ENCODE measurements around the gene SCFD2. TPM values are rescaled to one million over a fixed set of nuclear protein-coding genes. Genes with fewer than 3 reads are reported as not detected.

SCFD2 gene
- total RNA-seq, 1 experiment from 2014 or later: 36.6 TPM

DNA sequence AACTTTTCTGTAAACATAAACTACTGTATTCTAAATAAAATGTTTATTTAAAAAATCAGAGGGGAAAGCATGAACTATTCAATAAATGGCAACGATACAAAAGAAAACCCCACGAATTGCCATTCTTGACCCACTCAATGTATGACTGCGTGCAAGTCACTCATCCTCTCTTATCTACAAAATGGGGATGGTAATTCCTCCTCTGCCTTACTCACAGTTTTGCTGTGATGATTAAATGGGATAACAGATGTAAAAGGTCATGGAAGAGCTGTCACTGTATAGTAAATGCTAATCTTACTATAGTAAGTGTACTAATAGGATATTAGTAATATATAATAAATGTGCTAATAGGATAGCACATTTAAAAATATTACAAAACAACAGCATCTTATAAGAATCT lies 173.4 kb downstream of the SCFD2 start:
- Histone ChIP-seq H3K9ac (ENCODE audit: low read length) (no peak overlapping the region), H3K36me3 (ENCODE audit: low read depth, low read length) (no peaks in the 10 kb centered on the region), H3K27me3 (ENCODE audit: low read length) (no peaks in the 10 kb centered on the region), H3K4me3 (ENCODE audit: low read length) (no peak overlapping the region), H3K9me3 (ENCODE audit: low read length) (no peaks in the 10 kb centered on the region), H3K9me2 (replicated peaks; ENCODE audit: low read length) (no peaks in the 10 kb centered on the region), H4K20me1 (ENCODE audit: low read length) (no peaks in the 10 kb centered on the region), H3K27ac (ENCODE audit: low read length) (no peak overlapping the region), H3K4me1 (ENCODE audit: insufficient read depth, low read length) (no peaks in the 10 kb centered on the region), H3K4me2 (ENCODE audit: low read length) (no peak overlapping the region), H3F3A (ENCODE audit: low read length, unreplicated experiment) (no peaks in the 10 kb centered on the region), H3K79me2 (ENCODE audit: low read length) (no peaks in the 10 kb centered on the region), H2AFZ (ENCODE audit: low read length) (no peak overlapping the region)
- no TSS peak for BruUV-seq (replicated peaks)
- ATAC-seq: no peak
- intact Hi-C loops (cut with micrococcal nuclease): loop anchor here (5.0 to 10.0 kb wide), 2 partner anchors 175 to 872 kb away; partner anchors contain the start of gene CHIC2
- ChIA-PET POLR2A (ENCODE audit: unreplicated experiment) (no interaction called here), CTCF (no interaction called here)
- DNase-seq: no peak
- TF ChIP-seq EZH2 (IDR thresholded peaks at IDR 0.05; ENCODE audit: low read length, unreplicated experiment) (no peak), EZH2phosphoT487 (IDR thresholded peaks at IDR 0.05; ENCODE audit: borderline replicate concordance, low read length) (no peak)
- TF ChIP-seq, protein P1, sequence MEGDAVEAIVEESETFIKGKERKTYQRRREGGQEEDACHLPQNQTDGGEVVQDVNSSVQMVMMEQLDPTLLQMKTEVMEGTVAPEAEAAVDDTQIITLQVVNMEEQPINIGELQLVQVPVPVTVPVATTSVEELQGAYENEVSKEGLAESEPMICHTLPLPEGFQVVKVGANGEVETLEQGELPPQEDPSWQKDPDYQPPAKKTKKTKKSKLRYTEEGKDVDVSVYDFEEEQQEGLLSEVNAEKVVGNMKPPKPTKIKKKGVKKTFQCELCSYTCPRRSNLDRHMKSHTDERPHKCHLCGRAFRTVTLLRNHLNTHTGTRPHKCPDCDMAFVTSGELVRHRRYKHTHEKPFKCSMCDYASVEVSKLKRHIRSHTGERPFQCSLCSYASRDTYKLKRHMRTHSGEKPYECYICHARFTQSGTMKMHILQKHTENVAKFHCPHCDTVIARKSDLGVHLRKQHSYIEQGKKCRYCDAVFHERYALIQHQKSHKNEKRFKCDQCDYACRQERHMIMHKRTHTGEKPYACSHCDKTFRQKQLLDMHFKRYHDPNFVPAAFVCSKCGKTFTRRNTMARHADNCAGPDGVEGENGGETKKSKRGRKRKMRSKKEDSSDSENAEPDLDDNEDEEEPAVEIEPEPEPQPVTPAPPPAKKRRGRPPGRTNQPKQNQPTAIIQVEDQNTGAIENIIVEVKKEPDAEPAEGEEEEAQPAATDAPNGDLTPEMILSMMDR (conservative IDR thresholded peaks at IDR 0.05; ENCODE audit: low read depth, low read length): no peak

DNA sequence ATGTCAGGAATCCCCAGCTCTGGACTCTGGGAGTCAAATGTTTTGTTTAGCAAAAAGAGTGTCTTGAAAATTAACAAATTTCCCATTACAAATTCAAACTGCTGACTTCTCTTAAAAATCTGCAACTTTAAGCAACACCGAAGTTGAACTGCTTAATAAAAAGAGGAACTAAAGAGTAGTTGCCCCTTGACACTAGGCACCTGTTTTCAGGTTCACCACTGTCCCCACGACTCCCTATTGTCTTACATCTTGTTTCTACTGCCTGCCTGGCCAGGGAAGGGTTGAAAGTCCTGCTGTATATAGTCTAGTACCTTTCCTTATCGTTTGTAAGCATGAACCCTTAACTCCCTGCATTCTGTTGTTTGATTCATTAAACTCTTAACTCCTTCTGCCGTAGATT lies 173.9 kb downstream of the SCFD2 start:
- no peak overlapping the region for H3K4me3 ChIP-seq (ENCODE audit: low read length)
- TF ChIP-seq, protein P1 (conservative IDR thresholded peaks at IDR 0.05; ENCODE audit: low read depth, low read length): no peak
- TF ChIP-seq EZH2 (IDR thresholded peaks at IDR 0.05; ENCODE audit: low read length, unreplicated experiment) (no peak), EZH2phosphoT487 (IDR thresholded peaks at IDR 0.05; ENCODE audit: borderline replicate concordance, low read length) (no peak)
- no peaks in the 10 kb centered on the region for H3K36me3 ChIP-seq (ENCODE audit: low read depth, low read length)
- no peaks in the 10 kb centered on the region for H3K9me3 ChIP-seq (ENCODE audit: low read length)
- H3K79me2 ChIP-seq (ENCODE audit: low read length): no peaks in the 10 kb centered on the region
- POLR2A ChIA-PET (ENCODE audit: unreplicated experiment): no interaction called here
- no peak overlapping the region for H2AFZ ChIP-seq (ENCODE audit: low read length)
- no peaks in the 10 kb centered on the region for H4K20me1 ChIP-seq (ENCODE audit: low read length)
- intact Hi-C loops (cut with micrococcal nuclease): loop anchor here (5.0 to 10.0 kb wide), 2 partner anchors 175 to 873 kb away; partner anchors contain the start of gene CHIC2
- no peak overlapping the region for H3K4me2 ChIP-seq (ENCODE audit: low read length)
- DNase-seq (no peak), ATAC-seq (no peak)
- H3K9ac ChIP-seq (ENCODE audit: low read length): no peak overlapping the region
- no peaks in the 10 kb centered on the region for H3K4me1 ChIP-seq (ENCODE audit: insufficient read depth, low read length)
- no peaks in the 10 kb centered on the region for H3K9me2 ChIP-seq (replicated peaks; ENCODE audit: low read length)
- no TSS peak for BruUV-seq (replicated peaks)
- H3F3A ChIP-seq (ENCODE audit: low read length, unreplicated experiment): no peaks in the 10 kb centered on the region
- no peaks in the 10 kb centered on the region for H3K27me3 ChIP-seq (ENCODE audit: low read length)
- CTCF ChIA-PET: no interaction called here
- no peak overlapping the region for H3K27ac ChIP-seq (ENCODE audit: low read length)

DNA sequence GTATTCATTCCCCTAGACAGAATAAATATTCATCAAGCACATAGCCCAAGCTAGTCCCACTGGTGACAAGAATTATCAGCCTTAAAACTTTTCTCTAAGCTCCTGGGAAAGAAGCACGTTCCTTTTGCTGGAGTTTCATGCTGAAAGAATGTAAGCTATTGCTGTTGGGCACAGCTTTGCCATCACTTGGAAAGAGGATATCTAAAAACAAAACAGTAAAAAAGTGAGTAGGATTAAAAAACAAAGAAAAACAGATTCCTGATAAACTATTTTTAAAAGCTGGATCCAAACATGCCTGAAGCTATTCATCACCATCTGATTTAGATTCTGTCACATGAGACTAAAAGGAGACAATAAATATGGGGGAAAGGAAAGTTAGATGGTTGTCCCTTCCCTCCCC lies 176.8 kb downstream of the SCFD2 start:
- Histone ChIP-seq H3K36me3 (ENCODE audit: low read depth, low read length) (no peaks in the 10 kb centered on the region), H3K9ac (ENCODE audit: low read length) (no peak overlapping the region), H3K9me3 (ENCODE audit: low read length) (no peaks in the 10 kb centered on the region), H3K9me2 (replicated peaks; ENCODE audit: low read length) (no peaks in the 10 kb centered on the region), H3F3A (ENCODE audit: low read length, unreplicated experiment) (no peaks in the 10 kb centered on the region), H3K27ac (ENCODE audit: low read length) (no peak overlapping the region), H3K4me1 (ENCODE audit: insufficient read depth, low read length) (no peaks in the 10 kb centered on the region), H3K79me2 (ENCODE audit: low read length) (no peaks in the 10 kb centered on the region), H2AFZ (ENCODE audit: low read length) (no peak overlapping the region), H3K27me3 (ENCODE audit: low read length) (no peaks in the 10 kb centered on the region), H3K4me2 (ENCODE audit: low read length) (no peak overlapping the region), H3K4me3 (ENCODE audit: low read length) (no peak overlapping the region), H4K20me1 (ENCODE audit: low read length) (no peaks in the 10 kb centered on the region)
- intact Hi-C loops (cut with micrococcal nuclease): no loop called here
- CTCF ChIA-PET: interaction anchor here (0.5 kb wide), 1 partner anchor 177 kb away, joined by 3 read pairs; no protein-coding TSS in a partner anchor
- POLR2A ChIA-PET (ENCODE audit: unreplicated experiment): no interaction called here
- no peak for ATAC-seq
- no peak for DNase-seq
- BruUV-seq (replicated peaks): no TSS peak
- TF ChIP-seq EZH2phosphoT487 (IDR thresholded peaks at IDR 0.05; ENCODE audit: borderline replicate concordance, low read length): no peak
- TF ChIP-seq, protein P1 (conservative IDR thresholded peaks at IDR 0.05; ENCODE audit: low read depth, low read length): no peak
- TF ChIP-seq EZH2 (IDR thresholded peaks at IDR 0.05; ENCODE audit: low read length, unreplicated experiment): no peak

Data from PC-3 (cell line).